Adrenal gland (tissue), 12 donors: Measurements from ENCODE around the gene SYNM. TPM values are rescaled to one million over a fixed set of nuclear protein-coding genes. Genes with fewer than 3 reads are reported as not detected.
A peak's percentile ranks its signal among the peaks of the same experiment; 100 is the strongest.

Experiments
- DNase-seq, 7 donors: peaks; one replicate each; pipeline ENCODE4 v3.0.0-alpha.2; 2019 to 2020
- H3K27ac ChIP-seq, 5 donors: fragments of 200-600 bp; sonication (generic) in 4 of 5; 1 replicate in 3 of 5; 2 replicates in 2 of 5; pipeline versions ENCODE4 v1.5.1 to v1.8.0; 2016 to 2020; ENCODE audit warnings: mild to moderate bottlenecking in 1 of 5
- H3K27me3 ChIP-seq: fragments of 200-600 bp; 2 replicates; pipeline ENCODE4 v1.8.0; 2021
- H3K36me3 ChIP-seq, 2 donors: fragments of 200-600 bp; replicated peaks in 1 of 2; 1 replicate in 1 of 2; 2 replicates in 1 of 2; pipeline versions ENCODE4 v1.5.1 to v1.8.0; 2018 to 2022
- H3K4me1 ChIP-seq, 2 donors: fragments of 200-600 bp; replicated peaks in 1 of 2; 1 replicate in 1 of 2; 2 replicates in 1 of 2; pipeline versions ENCODE4 v1.5.1 to v1.8.0; 2018 to 2021
- H3K4me3 ChIP-seq, 4 donors: fragments of 200-600 bp; sonication (generic) in 3 of 4; one replicate each; pipeline ENCODE4 v1.5.1; 2016 to 2018
- H3K9me3 ChIP-seq, 3 donors: fragments of 200-600 bp; sonication (generic) in 1 of 3; replicated peaks in 1 of 3; 1 replicate in 2 of 3; 2 replicates in 1 of 3; pipeline versions ENCODE4 v1.5.1 to v1.8.0; 2016 to 2021
- POLR2A ChIP-seq, 2 donors: fragments of 450-650 bp; IDR thresholded peaks; one replicate each; pipeline ENCODE4 v1.6.1; 2017; ENCODE audit warnings: antibody characterized with exemption in 2 of 2, mild to moderate bottlenecking in 2 of 2, moderate library complexity in 1 of 2
- WGBS, 4 donors: extraction: QIAGEN DNeasy Blood & Tissue Kit in 2 of 4; methylation state at CpG; one replicate each; pipeline versions ENCODE4 v1.1.5 to v1.1.7; 2013 to 2017; 5-methylcytosine and 5-hydroxymethylcytosine counted together
- intact Hi-C, 2 donors: fragments of 100-400 bp; cut with DNase I; formaldehyde crosslinking; loops; one replicate each; pipeline versions ENCODE4 v1.14.1 to v1.15.0; 2022 to 2023
- polyA plus RNA-seq, 3 donors: library from polyadenylated mRNA; stranded (reverse); fragments of 200-250 nt in 2 of 3; fragments of 350-450 nt in 1 of 3; fragmentation: Illumina TruSeq in 1 of 3; extraction: RNeasy Lipid Tissue Mini Kit (QIAGEN cat#74804) in 1 of 3; gene quantifications; one replicate each; pipeline ENCODE4 v1.2.3, GENCODE V29; 2013 to 2014
- total RNA-seq, 9 donors: library from RNA; depleted of rRNA in 4 of 9; stranded (reverse); fragments of >200 nt in 4 of 9; fragments of 120-200 nt in 1 of 9; fragmentation: NEBNext Ultra II Directional in 1 of 9; extraction: Animal tissue kit (Norgen Biotek cat#: 25700) in 1 of 9; gene quantifications; one replicate each; pipeline versions ENCODE4 v1.1.0 to v1.2.4, GENCODE V29; 2013 to 2023
- TF ChIP-seq, protein P1 (sequence below), 6 experiments: fragments of 450-650 bp in 4 of 6; fragments of 200-600 bp in 2 of 6; sonication (generic) in 1 of 6; IDR thresholded peaks; 1 replicate in 5 of 6; 2 replicates in 1 of 6; pipeline versions ENCODE4 v1.5.1 to v1.8.0; 2016 to 2021; ENCODE audit warnings: antibody characterized with exemption in 6 of 6, mild to moderate bottlenecking in 2 of 6, moderate library complexity in 1 of 6
- donor health status: healthy with polysubstance abuse.
- donor health status: Bipolar disorder and iron deficiency.
- donor health status: DM: yes; HTN: yes; CAD: no.
- donor health status: DM: no; HTN: no; CAD: no.
- donor health status: DM: no; HTN: no; CAD: no.
- donor health status: DM: yes; HTN: yes; CAD: no.

The SYNM gene
- total and polyA plus RNA-seq, 12 donors = 9.3 to 44.6 (median 33.2) TPM

DNA sequence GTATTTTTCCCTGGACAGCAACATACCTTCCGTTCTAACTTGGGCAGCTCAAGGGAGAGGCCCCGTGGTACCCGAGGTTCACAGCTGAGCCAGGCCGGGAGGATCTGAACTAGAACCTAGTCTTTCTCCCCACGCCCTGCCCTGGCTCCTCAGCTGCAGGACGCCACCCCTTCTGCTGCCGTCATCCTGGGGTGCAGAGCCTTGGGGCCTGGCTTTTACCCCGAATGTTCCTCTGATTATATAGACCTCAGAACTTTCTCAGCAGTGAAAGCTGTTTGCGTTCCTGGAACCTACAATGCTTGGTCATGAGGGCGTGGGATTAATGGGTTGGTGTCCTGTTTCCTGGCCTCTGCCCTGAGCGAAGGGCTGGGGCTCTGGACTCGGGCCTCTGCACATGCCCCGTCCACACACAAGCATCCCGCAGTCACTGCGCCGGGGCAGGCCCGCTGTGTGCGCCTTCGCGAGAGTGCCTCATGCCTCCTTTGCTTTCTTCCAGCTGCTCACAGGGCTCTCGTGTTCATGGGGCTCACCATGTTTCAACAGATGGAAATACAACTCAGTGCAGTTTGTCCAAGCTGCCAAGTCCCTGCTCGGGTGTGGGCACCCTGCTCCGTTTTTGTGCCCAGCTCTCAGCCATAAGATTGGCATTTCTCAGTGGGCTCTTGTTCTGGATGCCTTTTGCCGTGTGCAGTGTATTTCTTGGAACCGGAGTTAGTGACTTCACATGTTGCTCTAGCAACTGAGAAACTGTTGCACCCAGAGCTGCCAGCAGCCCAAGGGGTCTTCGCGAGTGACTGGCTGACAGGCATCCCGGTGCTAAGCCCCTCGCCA is 20.4 kb downstream of the SYNM start:
- intact Hi-C loops = no loop called here
- Histone ChIP-seq H3K36me3 (peaks cover 0 to 14% of the 10 kb centered on the region in 2 donors), H3K27ac (peak overlapping the region in 4 of 5 donors; percentile 82 to 98 (median 95)), H3K4me3 (no peak overlapping the region), H3K9me3 (no peaks in the 10 kb centered on the region), H3K27me3 (no peaks in the 10 kb centered on the region), H3K4me1 (peaks cover 19 to 31% of the 10 kb centered on the region in 2 donors)
- WGBS, 4 donors = 84 to 89% (median 86%) methylated on average over 24 to 29 of the region's 29 CpGs
- DNase-seq = peak in 3 of 7 donors; percentile 13 to 51 (median 16)
- TF ChIP-seq POLR2A (IDR thresholded peaks at IDR 0.05) = no peak
- TF ChIP-seq, protein P1, sequence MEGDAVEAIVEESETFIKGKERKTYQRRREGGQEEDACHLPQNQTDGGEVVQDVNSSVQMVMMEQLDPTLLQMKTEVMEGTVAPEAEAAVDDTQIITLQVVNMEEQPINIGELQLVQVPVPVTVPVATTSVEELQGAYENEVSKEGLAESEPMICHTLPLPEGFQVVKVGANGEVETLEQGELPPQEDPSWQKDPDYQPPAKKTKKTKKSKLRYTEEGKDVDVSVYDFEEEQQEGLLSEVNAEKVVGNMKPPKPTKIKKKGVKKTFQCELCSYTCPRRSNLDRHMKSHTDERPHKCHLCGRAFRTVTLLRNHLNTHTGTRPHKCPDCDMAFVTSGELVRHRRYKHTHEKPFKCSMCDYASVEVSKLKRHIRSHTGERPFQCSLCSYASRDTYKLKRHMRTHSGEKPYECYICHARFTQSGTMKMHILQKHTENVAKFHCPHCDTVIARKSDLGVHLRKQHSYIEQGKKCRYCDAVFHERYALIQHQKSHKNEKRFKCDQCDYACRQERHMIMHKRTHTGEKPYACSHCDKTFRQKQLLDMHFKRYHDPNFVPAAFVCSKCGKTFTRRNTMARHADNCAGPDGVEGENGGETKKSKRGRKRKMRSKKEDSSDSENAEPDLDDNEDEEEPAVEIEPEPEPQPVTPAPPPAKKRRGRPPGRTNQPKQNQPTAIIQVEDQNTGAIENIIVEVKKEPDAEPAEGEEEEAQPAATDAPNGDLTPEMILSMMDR (IDR thresholded peaks at IDR 0.05) = no peak

DNA sequence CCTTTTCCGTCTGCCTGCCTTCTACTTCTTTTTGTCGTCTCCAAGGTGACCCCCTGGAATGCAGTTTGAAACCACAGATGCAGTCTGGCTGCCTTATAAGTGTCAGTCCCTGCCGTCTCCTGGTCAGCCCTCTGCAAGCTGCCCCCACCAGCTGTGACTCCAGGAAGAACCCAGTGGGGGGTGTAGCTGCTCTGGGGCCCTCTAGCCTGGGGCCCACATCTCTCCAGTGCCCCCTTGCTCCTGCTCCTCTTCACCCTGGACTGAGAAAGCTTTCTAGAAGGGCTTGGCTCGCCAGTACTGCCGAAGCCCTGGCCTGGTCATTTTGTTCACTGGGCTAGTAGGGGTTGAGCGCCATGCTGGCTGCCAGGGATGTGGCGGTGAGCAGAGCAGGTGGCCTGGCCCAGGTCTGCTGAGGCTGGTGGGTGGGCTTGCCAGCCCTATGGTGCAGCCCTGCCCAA is 21.3 kb downstream of the SYNM start:
- Histone ChIP-seq H3K27ac (peak overlapping the region in 1 of 5 donors; percentile 35), H3K27me3 (no peaks in the 10 kb centered on the region), H3K4me1 (peaks cover 19 to 31% of the 10 kb centered on the region in 2 donors), H3K4me3 (no peak overlapping the region), H3K36me3 (peaks cover 0 to 23% of the 10 kb centered on the region in 2 donors), H3K9me3 (no peaks in the 10 kb centered on the region)
- WGBS, 4 donors = 92 to 99% (median 95%) methylated on average over 3 to 7 of the region's 7 CpGs
- intact Hi-C loops = no loop called here
- TF ChIP-seq POLR2A (IDR thresholded peaks at IDR 0.05) = no peak
- TF ChIP-seq, protein P1 (IDR thresholded peaks at IDR 0.05) = no peak
- DNase-seq = peak in 1 of 7 donors; percentile 45

DNA sequence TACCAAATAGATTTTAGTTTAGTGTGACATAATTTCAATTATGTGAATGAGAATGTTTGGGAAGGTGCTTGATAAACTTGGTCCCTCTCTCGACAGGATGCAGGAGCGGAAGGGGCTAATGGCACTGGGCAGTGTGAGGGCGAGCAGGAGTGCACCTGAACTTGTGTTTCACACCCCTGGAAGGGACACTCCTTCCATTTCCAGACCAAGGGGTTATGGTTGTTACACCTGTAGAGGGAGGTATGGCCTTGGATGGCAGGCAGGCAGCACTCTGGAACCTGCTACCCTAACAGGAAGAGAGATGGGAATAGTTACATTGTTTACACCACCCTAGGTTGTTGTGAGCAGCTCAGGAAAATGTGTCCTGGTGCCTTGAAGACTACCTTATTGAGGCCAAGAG is 22.1 kb downstream of the SYNM start:
- Histone ChIP-seq H3K27ac (no peak overlapping the region), H3K4me1 (peaks cover 19 to 31% of the 10 kb centered on the region in 2 donors), H3K9me3 (no peaks in the 10 kb centered on the region), H3K36me3 (peaks cover 0 to 31% of the 10 kb centered on the region in 2 donors), H3K27me3 (no peaks in the 10 kb centered on the region), H3K4me3 (no peak overlapping the region)
- intact Hi-C loops = no loop called here
- TF ChIP-seq, protein P1 (IDR thresholded peaks at IDR 0.05) = no peak
- TF ChIP-seq POLR2A (IDR thresholded peaks at IDR 0.05) = no peak
- no peak for DNase-seq
- 97 to 100% (median 99%) methylated on average over 3 of the region's 3 CpGs for WGBS, 4 donors

DNA sequence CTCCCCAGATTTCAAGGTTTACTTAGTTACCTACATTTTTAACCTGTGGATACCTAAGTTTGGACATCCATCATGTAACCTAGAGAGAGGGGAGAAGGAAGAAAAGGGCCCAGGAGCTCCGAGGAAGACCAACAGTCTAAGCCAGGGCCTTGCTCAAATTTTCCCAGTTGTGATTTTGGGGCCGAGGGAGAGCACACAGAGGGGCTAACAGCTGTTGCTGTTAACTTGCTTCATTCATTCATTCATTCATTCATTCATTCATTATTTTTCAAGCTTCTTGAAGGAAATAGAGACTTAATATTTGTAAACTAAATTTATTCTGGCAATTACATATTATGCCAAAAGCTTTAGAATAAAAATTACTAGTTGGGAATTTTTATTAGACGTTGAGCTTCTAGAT is 22.9 kb downstream of the SYNM start:
- no peaks in the 10 kb centered on the region for H3K27me3 ChIP-seq
- no peak for DNase-seq
- H3K36me3 ChIP-seq = peaks cover 0 to 34% of the 10 kb centered on the region in 2 donors
- TF ChIP-seq, protein P1 (IDR thresholded peaks at IDR 0.05) = no peak
- no peak for TF ChIP-seq POLR2A (IDR thresholded peaks at IDR 0.05)
- WGBS, 4 donors = 94 to 99% (median 97%) methylated on average over 3 of the region's 3 CpGs
- H3K4me3 ChIP-seq = no peak overlapping the region
- H3K9me3 ChIP-seq = no peaks in the 10 kb centered on the region
- H3K27ac ChIP-seq = no peak overlapping the region
- H3K4me1 ChIP-seq = peaks cover 18 to 22% of the 10 kb centered on the region in 2 donors
- intact Hi-C loops = no loop called here
